C4-2B (cell line): ENCODE measurements around the gene PARD6B.

Experiments used
- ZFX ChIP-seq: fragments of 450-650 bp; IDR thresholded peaks from 2 replicates; pipeline ENCODE4 v1.6.1; 2017
- TF ChIP-seq, protein P1 (sequence below): fragments of 450-650 bp; conservative IDR thresholded peaks from 2 replicates; pipeline ENCODE4 v1.5.1; 2017; ENCODE audit warnings: mild to moderate bottlenecking

DNA sequence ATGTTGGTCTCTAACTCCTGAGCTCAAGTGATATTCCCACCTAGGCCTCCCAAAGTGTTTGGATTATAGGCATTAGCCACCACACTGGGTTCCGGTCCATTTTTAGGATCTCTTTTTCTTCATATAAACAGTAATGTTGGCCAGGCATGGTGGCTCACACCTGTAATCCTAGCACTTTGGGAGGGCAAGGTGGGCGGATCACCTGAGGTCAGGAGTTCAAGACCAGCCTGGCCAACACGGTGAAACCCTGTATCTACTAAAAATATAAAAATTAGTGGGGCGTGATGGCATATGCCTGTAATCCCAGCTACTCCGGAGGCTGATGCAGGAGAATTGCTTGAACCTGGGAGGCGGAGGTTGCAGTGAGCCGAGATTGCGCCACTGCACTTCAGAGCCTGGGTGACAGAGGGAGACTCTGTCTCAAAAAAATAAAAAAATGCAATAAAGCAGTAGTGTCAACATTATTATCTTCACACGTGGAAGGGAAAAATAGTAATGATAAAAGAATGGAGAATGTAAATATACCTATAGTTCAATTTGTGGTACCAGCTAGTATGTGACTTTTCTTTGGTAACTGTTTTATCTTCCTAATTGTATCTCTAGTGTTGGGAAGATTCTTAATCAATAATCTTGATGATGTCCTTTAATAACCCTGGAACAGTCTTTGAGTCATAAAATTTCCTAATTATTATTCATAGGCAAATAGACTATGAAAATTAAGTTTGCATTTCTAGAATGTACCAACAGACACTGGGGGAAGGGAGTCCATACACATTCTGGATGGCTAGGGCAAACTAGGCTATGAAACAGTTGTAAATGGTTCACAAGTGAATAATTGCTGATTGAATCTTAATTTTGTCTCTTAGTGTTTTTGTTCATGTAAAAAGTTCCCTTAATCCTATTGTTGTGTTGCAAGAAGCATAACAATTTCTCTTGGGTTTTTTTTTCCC, 3.6 kb downstream of the PARD6B start:
- TF ChIP-seq, protein P1, sequence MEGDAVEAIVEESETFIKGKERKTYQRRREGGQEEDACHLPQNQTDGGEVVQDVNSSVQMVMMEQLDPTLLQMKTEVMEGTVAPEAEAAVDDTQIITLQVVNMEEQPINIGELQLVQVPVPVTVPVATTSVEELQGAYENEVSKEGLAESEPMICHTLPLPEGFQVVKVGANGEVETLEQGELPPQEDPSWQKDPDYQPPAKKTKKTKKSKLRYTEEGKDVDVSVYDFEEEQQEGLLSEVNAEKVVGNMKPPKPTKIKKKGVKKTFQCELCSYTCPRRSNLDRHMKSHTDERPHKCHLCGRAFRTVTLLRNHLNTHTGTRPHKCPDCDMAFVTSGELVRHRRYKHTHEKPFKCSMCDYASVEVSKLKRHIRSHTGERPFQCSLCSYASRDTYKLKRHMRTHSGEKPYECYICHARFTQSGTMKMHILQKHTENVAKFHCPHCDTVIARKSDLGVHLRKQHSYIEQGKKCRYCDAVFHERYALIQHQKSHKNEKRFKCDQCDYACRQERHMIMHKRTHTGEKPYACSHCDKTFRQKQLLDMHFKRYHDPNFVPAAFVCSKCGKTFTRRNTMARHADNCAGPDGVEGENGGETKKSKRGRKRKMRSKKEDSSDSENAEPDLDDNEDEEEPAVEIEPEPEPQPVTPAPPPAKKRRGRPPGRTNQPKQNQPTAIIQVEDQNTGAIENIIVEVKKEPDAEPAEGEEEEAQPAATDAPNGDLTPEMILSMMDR = no peak
- no peak for TF ChIP-seq ZFX
